ENCODE results near the gene H3-3A. TPM values are rescaled to one million over a fixed set of nuclear protein-coding genes. Genes with fewer than 3 reads are reported as not detected.

The H3-3A gene
- total and polyA plus RNA-seq, 10 of the 15 experiments (the other 5 are each of a cell fraction or from before 2014, with no cell fraction given) = 215 to 486 (median 393) TPM

- no peak overlapping the region for H3K9ac ChIP-seq (ENCODE audit: control insufficient read depth, insufficient read depth, low read length)
- SMC1A ChIA-PET (ENCODE audit: uncharacterized antibody, unreplicated experiment) = interaction anchor here (0.7 to 4.6 kb wide), 8 partner anchors 9 to 125 kb away, joined by 3 to 39 read pairs (median 8); partner anchors contain the start of gene SDE2
Measured at GRCh38 chr1:226111883-226112261, 49.4 kb downstream of the H3-3A start.

DNA sequence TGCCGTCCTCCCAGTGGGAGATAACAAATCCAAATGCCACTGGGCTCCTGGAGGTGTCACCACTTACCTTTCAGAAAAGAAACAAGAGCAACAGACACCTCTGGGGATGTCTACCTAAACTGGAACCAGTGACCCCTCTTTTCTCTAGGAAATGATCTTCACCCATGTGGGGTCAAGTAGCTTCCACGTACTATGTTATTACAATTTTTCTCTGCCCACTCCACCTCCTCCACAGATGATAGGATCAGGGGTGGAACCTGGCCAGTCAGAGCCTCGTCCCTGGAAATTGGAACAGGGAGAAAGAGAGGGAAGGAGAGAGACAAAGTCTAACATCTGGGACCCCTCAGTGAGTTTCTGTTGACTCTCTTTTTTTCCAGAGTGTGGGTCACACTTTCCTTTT lies 50.1 kb downstream of the H3-3A start:
- ATAC-seq (no peak), DNase-seq (ENCODE audit: low read depth, low spot score) (no peak), FAIRE-seq (no peak)
- TF ChIP-seq TBL1XR1 (IDR thresholded peaks at IDR 0.05; ENCODE audit: low read depth, low read length) (no peak), EZH2 (IDR thresholded peaks at IDR 0.05; ENCODE audit: borderline replicate concordance, control insufficient read depth, low read depth, low read length) (no peak), TARDBP (IDR thresholded peaks at IDR 0.05; ENCODE audit: borderline replicate concordance) (no peak), TCF3 (IDR thresholded peaks at IDR 0.05; ENCODE audit: borderline replicate concordance, insufficient read depth, low read depth, low read length) (no peak), WRNIP1 (IDR thresholded peaks at IDR 0.05; ENCODE audit: borderline replicate concordance, low read depth, low read length) (no peak), HDGF (IDR thresholded peaks at IDR 0.05) (no peak), MTA3 (IDR thresholded peaks at IDR 0.05; ENCODE audit: borderline replicate concordance, low read length) (no peak)
- TF ChIP-seq, protein P1, sequence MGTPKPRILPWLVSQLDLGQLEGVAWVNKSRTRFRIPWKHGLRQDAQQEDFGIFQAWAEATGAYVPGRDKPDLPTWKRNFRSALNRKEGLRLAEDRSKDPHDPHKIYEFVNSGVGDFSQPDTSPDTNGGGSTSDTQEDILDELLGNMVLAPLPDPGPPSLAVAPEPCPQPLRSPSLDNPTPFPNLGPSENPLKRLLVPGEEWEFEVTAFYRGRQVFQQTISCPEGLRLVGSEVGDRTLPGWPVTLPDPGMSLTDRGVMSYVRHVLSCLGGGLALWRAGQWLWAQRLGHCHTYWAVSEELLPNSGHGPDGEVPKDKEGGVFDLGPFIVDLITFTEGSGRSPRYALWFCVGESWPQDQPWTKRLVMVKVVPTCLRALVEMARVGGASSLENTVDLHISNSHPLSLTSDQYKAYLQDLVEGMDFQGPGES (IDR thresholded peaks at IDR 0.05) = no peak
- Histone ChIP-seq H3K4me1 (ENCODE audit: control insufficient read depth, insufficient read depth, low read length) (peaks cover 23% of the 10 kb centered on the region), H3K9ac (ENCODE audit: control insufficient read depth, insufficient read depth, low read length) (no peak overlapping the region), H3K36me3 (ENCODE audit: control insufficient read depth in 2 of 2, insufficient read depth in 2 of 2, low read length in 1 of 2) (no peaks in the 10 kb centered on the region), H4K20me1 (ENCODE audit: control insufficient read depth, insufficient read depth) (no peaks in the 10 kb centered on the region), H3K79me2 (ENCODE audit: control insufficient read depth, insufficient read depth, low read length) (no peaks in the 10 kb centered on the region), H3K4me2 (ENCODE audit: control insufficient read depth, insufficient read depth) (0 out of 2 replicates have a peak overlapping the region, but pooled peaks have one; percentile 25), H3K27me3 (replicated peaks in 1 of 2; ENCODE audit: control insufficient read depth in 2 of 2, insufficient read depth in 2 of 2, low read length in 1 of 2) (no peaks in the 10 kb centered on the region), H3K9me3 (replicated peaks; ENCODE audit: control insufficient read depth, insufficient read depth, low read length) (no peaks in the 10 kb centered on the region), H3K4me3 (no peak overlapping the region), H3K27ac (ENCODE audit: control insufficient read depth, insufficient read depth) (no peak overlapping the region), H2AFZ (ENCODE audit: control insufficient read depth, low read depth, low read length) (peak overlapping the region; percentile 51)
- no TSS peak for BruUV-seq (replicated peaks)
- ChIA-PET CTCF (interaction anchor here (2.9 to 6.5 kb wide), 3 partner anchors 8 to 47 kb away, joined by 23 to 96 read pairs (median 42); no protein-coding TSS in a partner anchor), RAD21 (ENCODE audit: unreplicated experiment) (interaction anchor here (6.3 kb wide), 1 partner anchor 48 kb away, joined by 56 read pairs; no protein-coding TSS in a partner anchor), SMC1A (ENCODE audit: uncharacterized antibody, unreplicated experiment) (interaction anchor here (1.2 to 4.4 kb wide), 3 partner anchors 8 to 126 kb away, joined by 3 to 18 read pairs (median 4); no protein-coding TSS in a partner anchor), POLR2A (interaction anchor here (1.3 to 6.0 kb wide), 4 partner anchors 29 to 113 kb away, joined by 3 to 37 read pairs (median 22); partner anchors contain the start of genes H3-3A and SDE2)
- WGBS (ENCODE audit: insufficient coverage, insufficient replicate concordance, low lambda C conversion rate, missing lambda C conversion rate) = 47% methylated on average over 3 of the region's 3 CpGs
- intact Hi-C loops (cut with micrococcal nuclease; ENCODE audit: unreplicated experiment) = loop anchor here (5.0 to 10.0 kb wide), 2 partner anchors 338 to 645 kb away; partner anchors contain the start of gene SRP9
- in situ Hi-C loops (cut with MboI) = no loop called here

More at GRCh38 chr1:226111883-226112261, 49.4 kb downstream of the H3-3A start:
- CTCF ChIA-PET = interaction anchor here (2.1 to 6.5 kb wide), 4 partner anchors 9 to 125 kb away, joined by 11 to 96 read pairs (median 32); no protein-coding TSS in a partner anchor
- Histone ChIP-seq H4K20me1 (ENCODE audit: control insufficient read depth, insufficient read depth) (no peaks in the 10 kb centered on the region), H3K27me3 (replicated peaks in 1 of 2; ENCODE audit: control insufficient read depth in 2 of 2, insufficient read depth in 2 of 2, low read length in 1 of 2) (no peaks in the 10 kb centered on the region), H3K9me3 (replicated peaks; ENCODE audit: control insufficient read depth, insufficient read depth, low read length) (no peaks in the 10 kb centered on the region), H3K4me3 (no peak overlapping the region), H3K4me1 (ENCODE audit: control insufficient read depth, insufficient read depth, low read length) (peaks cover 23% of the 10 kb centered on the region), H3K4me2 (ENCODE audit: control insufficient read depth, insufficient read depth) (peak overlapping the region; percentile 89), H3K79me2 (ENCODE audit: control insufficient read depth, insufficient read depth, low read length) (no peaks in the 10 kb centered on the region), H2AFZ (ENCODE audit: control insufficient read depth, low read depth, low read length) (peak overlapping the region; percentile 55), H3K27ac (ENCODE audit: control insufficient read depth, insufficient read depth) (no peak overlapping the region), H3K36me3 (ENCODE audit: control insufficient read depth in 2 of 2, insufficient read depth in 2 of 2, low read length in 1 of 2) (no peaks in the 10 kb centered on the region)
- POLR2A ChIA-PET = interaction anchor here (0.7 to 6.0 kb wide), 10 partner anchors 8 to 133 kb away, joined by 3 to 37 read pairs (median 4); partner anchors contain the start of genes H3-3A and SDE2
- no peak for ATAC-seq
- BruUV-seq (replicated peaks) = no TSS peak
- intact Hi-C loops (cut with micrococcal nuclease; ENCODE audit: unreplicated experiment) = loop anchor here (2.0 to 10.0 kb wide), 3 partner anchors 47 to 645 kb away; partner anchors contain the start of gene SRP9
- in situ Hi-C loops (cut with MboI) = no loop called here
- FAIRE-seq = no peak
- no peak for DNase-seq (ENCODE audit: low read depth, low spot score)
- WGBS (ENCODE audit: insufficient coverage, insufficient replicate concordance, low lambda C conversion rate, missing lambda C conversion rate) = 7% methylated on average over 7 of the region's 7 CpGs
- TF ChIP-seq NFXL1 (IDR thresholded peaks at IDR 0.05; ENCODE audit: borderline replicate concordance) (no peak), CBX5 (IDR thresholded peaks at IDR 0.05; ENCODE audit: low read depth) (no peak)
- RAD21 ChIA-PET (ENCODE audit: unreplicated experiment) = interaction anchor here (2.2 to 6.3 kb wide), 4 partner anchors 14 to 49 kb away, joined by 6 to 56 read pairs (median 18); partner anchors contain the start of gene H3-3A

Measured in GM12878 (cell line).